IPS-15b (cell line): ENCODE results near the gene DRC7.

Experiments
- H3K27me3 ChIP-seq: one replicate; pipeline ENCODE4 v1.6.1; 2013; ENCODE audit warnings: low read length; ENCODE audit not compliant: control insufficient read depth, insufficient read depth
- H3K36me3 ChIP-seq: one replicate; pipeline ENCODE4 v1.6.1; 2013; ENCODE audit warnings: low read length; ENCODE audit not compliant: control insufficient read depth, insufficient read depth
- H3K4me1 ChIP-seq: one replicate; pipeline ENCODE4 v1.6.1; 2013; ENCODE audit warnings: mild to moderate bottlenecking, low read length; ENCODE audit not compliant: control insufficient read depth, insufficient read depth
- H3K4me3 ChIP-seq: one replicate; pipeline ENCODE4 v1.5.1; 2013; ENCODE audit warnings: low read depth, low read length
- H3K9ac ChIP-seq: one replicate; pipeline ENCODE4 v1.6.1; 2013; ENCODE audit warnings: low read depth, mild to moderate bottlenecking, low read length
- H3K9me3 ChIP-seq: one replicate; pipeline ENCODE4 v1.6.1; 2013; ENCODE audit warnings: mild to moderate bottlenecking, low read length; ENCODE audit not compliant: control insufficient read depth, insufficient read depth

The DRC7 gene

GRCh38 chr16:57713596-57713995, 19.0 kb downstream of the DRC7 start:
- Histone ChIP-seq H3K9ac (no peak overlapping the region), H3K4me3 (no peak overlapping the region), H3K36me3 (no peaks in the 10 kb centered on the region), H3K27me3 (no peaks in the 10 kb centered on the region), H3K9me3 (no peaks in the 10 kb centered on the region), H3K4me1 (no peaks in the 10 kb centered on the region)

GRCh38 chr16:57714047-57714446, 19.4 kb downstream of the DRC7 start:
- H3K27me3 ChIP-seq: no peaks in the 10 kb centered on the region
- no peak overlapping the region for H3K9ac ChIP-seq
- no peak overlapping the region for H3K4me3 ChIP-seq
- no peaks in the 10 kb centered on the region for H3K36me3 ChIP-seq
- no peaks in the 10 kb centered on the region for H3K4me1 ChIP-seq
- no peaks in the 10 kb centered on the region for H3K9me3 ChIP-seq

- Histone ChIP-seq H3K9ac (no peak overlapping the region), H3K36me3 (no peaks in the 10 kb centered on the region), H3K4me3 (no peak overlapping the region), H3K9me3 (no peaks in the 10 kb centered on the region), H3K27me3 (no peaks in the 10 kb centered on the region), H3K4me1 (no peaks in the 10 kb centered on the region)
These were observed 25.6 kb downstream of the DRC7 start for GRCh38 chr16:57720142-57720575.

- H3K4me3 ChIP-seq: no peak overlapping the region
- no peaks in the 10 kb centered on the region for H3K4me1 ChIP-seq
- H3K9me3 ChIP-seq: no peaks in the 10 kb centered on the region
- H3K27me3 ChIP-seq: no peaks in the 10 kb centered on the region
- no peak overlapping the region for H3K9ac ChIP-seq
- no peaks in the 10 kb centered on the region for H3K36me3 ChIP-seq
These were observed 27.0 kb downstream of the DRC7 start for GRCh38 chr16:57721356-57722209.

GRCh38 chr16:57722210-57722499, 27.5 kb downstream of the DRC7 start:
- Histone ChIP-seq H3K27me3 (no peaks in the 10 kb centered on the region), H3K9me3 (no peaks in the 10 kb centered on the region), H3K4me1 (no peaks in the 10 kb centered on the region), H3K36me3 (no peaks in the 10 kb centered on the region), H3K9ac (no peak overlapping the region), H3K4me3 (no peak overlapping the region)

GRCh38 chr16:57722651-57723050, 28.0 kb downstream of the DRC7 start:
- H3K36me3 ChIP-seq: no peaks in the 10 kb centered on the region
- H3K4me3 ChIP-seq: no peak overlapping the region
- no peaks in the 10 kb centered on the region for H3K27me3 ChIP-seq
- no peaks in the 10 kb centered on the region for H3K4me1 ChIP-seq
- no peak overlapping the region for H3K9ac ChIP-seq
- H3K9me3 ChIP-seq: no peaks in the 10 kb centered on the region

GRCh38 chr16:57723170-57723569, 28.6 kb downstream of the DRC7 start:
- no peaks in the 10 kb centered on the region for H3K9me3 ChIP-seq
- no peak overlapping the region for H3K4me3 ChIP-seq
- H3K27me3 ChIP-seq: no peaks in the 10 kb centered on the region
- H3K36me3 ChIP-seq: no peaks in the 10 kb centered on the region
- H3K4me1 ChIP-seq: no peaks in the 10 kb centered on the region
- no peak overlapping the region for H3K9ac ChIP-seq

- no peaks in the 10 kb centered on the region for H3K36me3 ChIP-seq
- no peak overlapping the region for H3K9ac ChIP-seq
- no peaks in the 10 kb centered on the region for H3K9me3 ChIP-seq
- no peaks in the 10 kb centered on the region for H3K27me3 ChIP-seq
- H3K4me1 ChIP-seq: no peaks in the 10 kb centered on the region
- no peak overlapping the region for H3K4me3 ChIP-seq
These were observed 29.9 kb downstream of the DRC7 start for GRCh38 chr16:57724531-57724930.

GRCh38 chr16:57725151-57725550, 30.5 kb downstream of the DRC7 start:
- H3K9me3 ChIP-seq: no peaks in the 10 kb centered on the region
- no peak overlapping the region for H3K9ac ChIP-seq
- H3K36me3 ChIP-seq: no peaks in the 10 kb centered on the region
- H3K4me3 ChIP-seq: no peak overlapping the region
- no peaks in the 10 kb centered on the region for H3K27me3 ChIP-seq
- no peaks in the 10 kb centered on the region for H3K4me1 ChIP-seq

GRCh38 chr16:57725554-57725953, 30.9 kb downstream of the DRC7 start:
- Histone ChIP-seq H3K4me3 (no peak overlapping the region), H3K4me1 (no peaks in the 10 kb centered on the region), H3K27me3 (no peaks in the 10 kb centered on the region), H3K36me3 (no peaks in the 10 kb centered on the region), H3K9ac (no peak overlapping the region), H3K9me3 (no peaks in the 10 kb centered on the region)

- H3K36me3 ChIP-seq: no peaks in the 10 kb centered on the region
- no peaks in the 10 kb centered on the region for H3K9me3 ChIP-seq
- H3K4me1 ChIP-seq: no peaks in the 10 kb centered on the region
- H3K4me3 ChIP-seq: no peak overlapping the region
- H3K27me3 ChIP-seq: no peaks in the 10 kb centered on the region
- H3K9ac ChIP-seq: no peak overlapping the region
These were observed 31.4 kb downstream of the DRC7 start for GRCh38 chr16:57725976-57726375.

GRCh38 chr16:57726433-57726947, 31.9 kb downstream of the DRC7 start:
- no peak overlapping the region for H3K4me3 ChIP-seq
- H3K27me3 ChIP-seq: no peaks in the 10 kb centered on the region
- no peaks in the 10 kb centered on the region for H3K9me3 ChIP-seq
- H3K36me3 ChIP-seq: no peaks in the 10 kb centered on the region
- no peak overlapping the region for H3K9ac ChIP-seq
- no peaks in the 10 kb centered on the region for H3K4me1 ChIP-seq
